Daoy (cell line): Measurements from ENCODE around the gene RASSF4. TPM values are rescaled to one million over a fixed set of nuclear protein-coding genes. Genes with fewer than 3 reads are reported as not detected.

Experiments used
- DNase-seq: peaks from one replicate; pipeline ENCODE4 v3.0.0-alpha.2; 2015; ENCODE audit warnings: low read depth
- total RNA-seq: library from RNA; depleted of rRNA; stranded (reverse); fragments of >200 nt; shearing (Covaris generic); gene quantifications from 2 replicates; pipeline ENCODE4 v1.2.3, GENCODE V29; 2014

Gene RASSF4
- total RNA-seq, 1 experiment from 2014 or later, result 0.57 TPM

- no peak for DNase-seq
Measured at GRCh38 chr10:44988957-44989585, 29.5 kb downstream of the RASSF4 start.

GRCh38 chr10:44989597-44990301, 30.1 kb downstream of the RASSF4 start:
- DNase-seq, result no peak

GRCh38 chr10:44990302-44990655, 30.7 kb downstream of the RASSF4 start:
- no peak for DNase-seq

GRCh38 chr10:44990965-44991364, 31.4 kb downstream of the RASSF4 start:
- DNase-seq, result no peak

- DNase-seq, result no peak
Measured at GRCh38 chr10:44991571-44991970, 32.0 kb downstream of the RASSF4 start.

- DNase-seq, result no peak
Measured at GRCh38 chr10:44992070-44992731, 32.6 kb downstream of the RASSF4 start.

- DNase-seq, result no peak
Measured at GRCh38 chr10:44992732-44993225, 33.2 kb downstream of the RASSF4 start.

GRCh38 chr10:44993226-44993921, 33.8 kb downstream of the RASSF4 start:
- no peak for DNase-seq

GRCh38 chr10:44993922-44994751, 34.5 kb downstream of the RASSF4 start:
- no peak for DNase-seq

- DNase-seq, result no peak
Measured at GRCh38 chr10:44994752-44995530, 35.3 kb downstream of the RASSF4 start.

GRCh38 chr10:44995581-44995913, 35.9 kb downstream of the RASSF4 start:
- no peak for DNase-seq

GRCh38 chr10:44995914-44996669, 36.5 kb downstream of the RASSF4 start:
- DNase-seq, result no peak

- no peak for DNase-seq
Measured at GRCh38 chr10:44997105-44997748, 37.6 kb downstream of the RASSF4 start.

- no peak for DNase-seq
Measured at GRCh38 chr10:44998146-44998631, 38.6 kb downstream of the RASSF4 start.

- DNase-seq, result no peak
Measured at GRCh38 chr10:45000138-45000751, 40.6 kb downstream of the RASSF4 start.

GRCh38 chr10:45000752-45001380, 41.3 kb downstream of the RASSF4 start, which contains the start of gene ZNF22:
TSS of gene ZNF22 (plus strand) at chr10:45000923. CDS start at chr10:45003369, 2,446 bp downstream.
- DNase-seq, result peak; percentile 73

- DNase-seq, result peak; percentile 70
Measured at GRCh38 chr10:45001381-45002148, 42.0 kb downstream of the RASSF4 start.
